Gastroesophageal sphincter (tissue), 4 donors: ENCODE measurements around the gene CASP2. TPM values are rescaled to one million over a fixed set of nuclear protein-coding genes. Genes with fewer than 3 reads are reported as not detected.
"Not testable (repeated sequence)": the region's sequence is repeated elsewhere in the genome, so short reads cannot be mapped to it uniquely, and the experiment has no call there.

Source experiments
- ATAC-seq: fragments of 150-250 bp; one replicate; pipeline ENCODE4 v1.9.1; 2016; ENCODE audit warnings: mild to moderate bottlenecking, moderate library complexity
- H3K27ac ChIP-seq, 4 donors: fragments of 200-600 bp; sonication (generic) in 3 of 4; 1 replicate in 3 of 4; 2 replicates in 1 of 4; pipeline ENCODE4 v1.5.1; 2016 to 2019
- H3K27me3 ChIP-seq: fragments of 200-600 bp; sonication (generic); one replicate; pipeline ENCODE4 v1.5.1; 2019
- H3K36me3 ChIP-seq, 2 donors: fragments of 200-600 bp; sonication (generic); one replicate each; pipeline ENCODE4 v1.5.1; 2019; ENCODE audit warnings: control low read depth in 1 of 2
- H3K4me1 ChIP-seq, 3 donors: fragments of 200-600 bp; sonication (generic); 1 replicate in 2 of 3; 2 replicates in 1 of 3; pipeline ENCODE4 v1.5.1; 2016 to 2019; ENCODE audit warnings: control low read depth in 2 of 3
- H3K4me3 ChIP-seq, 2 donors: fragments of 200-600 bp; sonication (generic); one replicate each; pipeline ENCODE4 v1.5.1; 2019; ENCODE audit warnings: mild to moderate bottlenecking in 1 of 2, moderate library complexity in 1 of 2
- H3K9me3 ChIP-seq, 3 donors: fragments of 200-600 bp; sonication (generic); one replicate each; pipeline ENCODE4 v1.5.1; 2017 to 2019; ENCODE audit warnings: control low read depth in 2 of 3
- EP300 ChIP-seq: sonication (generic); formaldehyde crosslinking; IDR thresholded peaks from one replicate; pipeline ENCODE4 v1.6.1; 2017; ENCODE audit warnings: antibody characterized with exemption, mild to moderate bottlenecking
- POLR2A ChIP-seq, 2 donors: fragments of 450-650 bp; IDR thresholded peaks; one replicate each; pipeline ENCODE4 v1.6.1; 2017; ENCODE audit warnings: antibody characterized with exemption in 2 of 2, mild to moderate bottlenecking in 2 of 2, moderate library complexity in 1 of 2
- POLR2AphosphoS5 ChIP-seq: sonication (generic); formaldehyde crosslinking; IDR thresholded peaks from one replicate; pipeline ENCODE4 v1.6.1; 2017; ENCODE audit warnings: antibody characterized with exemption
- WGBS, 2 donors: methylation state at CpG; one replicate each; pipeline ENCODE4 v1.1.5; 2018; ENCODE audit warnings: low coverage in 1 of 2; 5-methylcytosine and 5-hydroxymethylcytosine counted together
- total RNA-seq, 4 donors: library from RNA; depleted of rRNA; stranded (reverse); fragments of >200 nt; gene quantifications; one replicate each; pipeline ENCODE4 v1.1.0, GENCODE V29; 2016
- TF ChIP-seq, protein P1 (sequence below), 4 experiments: fragments of 200-600 bp in 2 of 4; fragments of 450-650 bp in 2 of 4; sonication (generic) in 1 of 4; IDR thresholded peaks; one replicate each; pipeline ENCODE4 v1.5.1; 2017 to 2019; ENCODE audit warnings: antibody characterized with exemption in 4 of 4, mild to moderate bottlenecking in 2 of 4, moderate library complexity in 2 of 4

Gene CASP2
- total RNA-seq, 4 donors from 2014 or later = 10.1 to 14.5 (median 13.6) TPM

DNA sequence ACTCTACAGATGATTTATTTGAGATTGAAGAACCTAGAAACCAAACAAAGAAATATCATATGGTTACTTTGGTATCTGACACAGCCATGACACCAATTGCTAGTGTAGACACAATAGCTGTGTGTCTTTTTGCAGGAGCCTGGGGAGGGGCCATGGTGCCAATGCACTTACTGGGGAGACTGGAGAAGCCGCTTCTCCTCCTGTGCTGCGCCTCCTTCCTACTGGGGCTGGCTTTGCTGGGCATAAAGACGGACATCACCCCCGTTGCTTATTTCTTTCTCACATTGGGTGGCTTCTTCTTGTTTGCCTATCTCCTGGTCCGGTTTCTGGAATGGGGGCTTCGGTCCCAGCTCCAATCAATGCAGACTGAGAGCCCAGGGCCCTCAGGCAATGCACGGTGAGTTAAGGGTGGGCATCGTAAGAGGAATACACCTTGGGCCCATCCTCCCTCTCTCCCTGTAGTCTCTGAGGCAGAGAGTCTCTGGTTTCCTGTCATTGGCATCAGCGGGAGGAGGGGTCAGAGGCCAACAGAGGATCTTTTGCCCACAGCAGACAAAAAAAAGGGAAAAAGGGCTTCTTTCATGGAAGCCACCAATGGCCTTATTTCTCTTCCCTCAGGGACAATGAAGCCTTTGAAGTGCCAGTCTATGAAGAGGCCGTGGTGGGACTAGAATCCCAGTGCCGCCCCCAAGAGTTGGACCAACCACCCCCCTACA is 2.2 kb upstream of the CASP2 start:
- TF ChIP-seq EP300 = no peak
- TF ChIP-seq POLR2AphosphoS5 = no peak
- TF ChIP-seq POLR2A (IDR thresholded peaks at IDR 0.05) = no peak
- TF ChIP-seq, protein P1, sequence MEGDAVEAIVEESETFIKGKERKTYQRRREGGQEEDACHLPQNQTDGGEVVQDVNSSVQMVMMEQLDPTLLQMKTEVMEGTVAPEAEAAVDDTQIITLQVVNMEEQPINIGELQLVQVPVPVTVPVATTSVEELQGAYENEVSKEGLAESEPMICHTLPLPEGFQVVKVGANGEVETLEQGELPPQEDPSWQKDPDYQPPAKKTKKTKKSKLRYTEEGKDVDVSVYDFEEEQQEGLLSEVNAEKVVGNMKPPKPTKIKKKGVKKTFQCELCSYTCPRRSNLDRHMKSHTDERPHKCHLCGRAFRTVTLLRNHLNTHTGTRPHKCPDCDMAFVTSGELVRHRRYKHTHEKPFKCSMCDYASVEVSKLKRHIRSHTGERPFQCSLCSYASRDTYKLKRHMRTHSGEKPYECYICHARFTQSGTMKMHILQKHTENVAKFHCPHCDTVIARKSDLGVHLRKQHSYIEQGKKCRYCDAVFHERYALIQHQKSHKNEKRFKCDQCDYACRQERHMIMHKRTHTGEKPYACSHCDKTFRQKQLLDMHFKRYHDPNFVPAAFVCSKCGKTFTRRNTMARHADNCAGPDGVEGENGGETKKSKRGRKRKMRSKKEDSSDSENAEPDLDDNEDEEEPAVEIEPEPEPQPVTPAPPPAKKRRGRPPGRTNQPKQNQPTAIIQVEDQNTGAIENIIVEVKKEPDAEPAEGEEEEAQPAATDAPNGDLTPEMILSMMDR (IDR thresholded peaks at IDR 0.05) = no peak
- Histone ChIP-seq H3K36me3 (no peaks in the 10 kb centered on the region), H3K4me1 (peaks cover 0 to 32% (median 14%) of the 10 kb centered on the region in 3 donors), H3K27ac (no peak overlapping the region), H3K9me3 (no peaks in the 10 kb centered on the region), H3K4me3 (no peak overlapping the region), H3K27me3 (no peaks in the 10 kb centered on the region)
- WGBS, 2 donors = 95 to 100% methylated on average over 1 to 8 of the region's 11 CpGs
- ATAC-seq = no peak

DNA sequence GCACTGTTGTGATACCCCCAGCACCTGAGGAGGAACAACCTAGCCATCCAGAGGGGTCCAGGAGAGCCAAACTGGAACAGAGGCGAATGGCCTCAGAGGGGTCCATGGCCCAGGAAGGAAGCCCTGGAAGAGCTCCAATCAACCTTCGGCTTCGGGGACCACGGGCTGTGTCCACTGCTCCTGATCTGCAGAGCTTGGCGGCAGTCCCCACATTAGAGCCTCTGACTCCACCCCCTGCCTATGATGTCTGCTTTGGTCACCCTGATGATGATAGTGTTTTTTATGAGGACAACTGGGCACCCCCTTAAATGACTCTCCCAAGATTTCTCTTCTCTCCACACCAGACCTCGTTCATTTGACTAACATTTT is 1.6 kb upstream of the CASP2 start:
- Histone ChIP-seq H3K4me3 (no peak overlapping the region), H3K27me3 (no peaks in the 10 kb centered on the region), H3K4me1 (peaks cover 0 to 37% (median 15%) of the 10 kb centered on the region in 3 donors), H3K9me3 (no peaks in the 10 kb centered on the region), H3K27ac (no peak overlapping the region), H3K36me3 (peaks cover 0 to under 1% of the 10 kb centered on the region in 2 donors)
- WGBS, 2 donors = 75 to 92% methylated on average over 1 to 5 of the region's 6 CpGs
- TF ChIP-seq POLR2AphosphoS5 (no peak), POLR2A (IDR thresholded peaks at IDR 0.05) (no peak), EP300 (no peak)
- TF ChIP-seq, protein P1 (IDR thresholded peaks at IDR 0.05) = no peak
- no peak for ATAC-seq

DNA sequence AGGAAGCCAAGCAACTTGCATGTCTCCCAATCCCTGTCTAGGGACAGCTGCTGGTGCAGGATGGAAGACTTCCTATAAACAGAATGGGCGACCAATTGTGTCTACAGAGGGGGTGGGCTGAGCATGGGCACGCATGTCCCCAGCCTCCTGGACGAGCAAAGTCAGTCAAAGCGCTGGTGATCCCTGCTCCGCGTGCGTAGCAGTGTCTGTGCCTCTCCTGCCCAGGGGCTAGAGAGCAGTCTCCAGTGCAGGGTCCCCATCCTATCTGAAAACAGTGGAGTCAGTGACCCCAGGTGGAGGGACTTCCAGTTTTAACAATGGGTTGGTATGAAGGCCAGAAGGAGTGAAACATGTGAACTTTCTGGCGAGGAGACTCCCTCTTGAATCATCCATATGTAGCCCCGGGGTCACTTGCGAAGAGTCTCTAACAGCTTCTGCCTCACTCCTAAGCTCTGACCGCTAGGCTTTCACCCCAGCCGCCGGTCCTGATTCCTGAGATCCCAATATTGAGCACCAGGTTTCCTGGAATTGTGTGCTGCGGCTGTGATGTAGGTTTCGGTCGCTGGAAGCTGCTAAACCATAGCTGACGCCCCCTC is 714 bp upstream of the CASP2 start:
- Histone ChIP-seq H3K4me1 (peaks cover 0 to 37% (median 15%) of the 10 kb centered on the region in 3 donors), H3K36me3 (peaks cover 0 to 10% of the 10 kb centered on the region in 2 donors), H3K27me3 (no peaks in the 10 kb centered on the region), H3K27ac (peak overlapping the region; percentile 5 to 92 (median 90)), H3K4me3 (peak overlapping the region; percentile 54 to 79), H3K9me3 (no peaks in the 10 kb centered on the region)
- no peak for ATAC-seq
- peak in 1 of 2 donors; percentile 13 for TF ChIP-seq POLR2A (IDR thresholded peaks at IDR 0.05)
- TF ChIP-seq EP300 = no peak
- 60 to 93% methylated on average over 7 to 8 of the region's 17 CpGs for WGBS, 2 donors

DNA sequence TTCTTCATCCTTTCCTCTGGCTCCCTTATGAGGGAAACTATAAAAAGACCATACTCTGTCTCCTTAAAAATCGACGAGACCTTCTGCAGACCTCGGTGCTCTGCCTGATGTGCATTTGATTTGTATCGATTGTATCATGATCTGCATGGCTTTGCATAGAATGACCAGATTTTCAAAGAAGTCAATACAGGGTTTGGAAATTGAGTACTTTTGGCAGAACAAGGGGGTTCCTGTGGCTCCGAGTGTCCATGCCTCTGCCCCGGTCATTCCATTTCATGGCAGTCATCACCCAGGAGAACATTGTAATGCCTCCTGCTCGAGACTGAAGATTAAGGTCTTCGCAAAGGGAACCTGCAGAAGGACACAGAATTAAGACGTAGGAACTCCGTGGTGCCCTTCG is 685 bp downstream of the CASP2 start:
- Histone ChIP-seq H3K36me3 (peaks cover 0 to 24% of the 10 kb centered on the region in 2 donors), H3K9me3 (no peaks in the 10 kb centered on the region), H3K4me3 (peak overlapping the region; percentile 54 to 79), H3K4me1 (peaks cover 0 to 37% (median 15%) of the 10 kb centered on the region in 3 donors), H3K27me3 (no peaks in the 10 kb centered on the region), H3K27ac (peak overlapping the region; percentile 45 to 92 (median 90))
- WGBS, 2 donors = 0% methylated on average over 7 to 11 of the region's 11 CpGs
- TF ChIP-seq EP300 (no peak), POLR2A (IDR thresholded peaks at IDR 0.05) (no peak)
- no peak for ATAC-seq

GRCh38 chr7:143289421-143289820 is 1.3 kb downstream of the CASP2 start:
- no peak for ATAC-seq
- WGBS, 2 donors = 18 to 33% methylated on average over 6 of the region's 6 CpGs
- Histone ChIP-seq H3K4me1 (peaks cover 0 to 37% (median 15%) of the 10 kb centered on the region in 3 donors), H3K27ac (peak overlapping the region in 3 of 4 donors; percentile 90 to 92 (median 91)), H3K9me3 (no peaks in the 10 kb centered on the region), H3K4me3 (peak overlapping the region; percentile 54 to 79), H3K27me3 (no peaks in the 10 kb centered on the region), H3K36me3 (peaks cover 2 to 30% of the 10 kb centered on the region in 2 donors)
- TF ChIP-seq POLR2A (IDR thresholded peaks at IDR 0.05) (no peak), POLR2AphosphoS5 (no peak), EP300 (no peak)
- TF ChIP-seq, protein P1 (IDR thresholded peaks at IDR 0.05) = no peak

DNA sequence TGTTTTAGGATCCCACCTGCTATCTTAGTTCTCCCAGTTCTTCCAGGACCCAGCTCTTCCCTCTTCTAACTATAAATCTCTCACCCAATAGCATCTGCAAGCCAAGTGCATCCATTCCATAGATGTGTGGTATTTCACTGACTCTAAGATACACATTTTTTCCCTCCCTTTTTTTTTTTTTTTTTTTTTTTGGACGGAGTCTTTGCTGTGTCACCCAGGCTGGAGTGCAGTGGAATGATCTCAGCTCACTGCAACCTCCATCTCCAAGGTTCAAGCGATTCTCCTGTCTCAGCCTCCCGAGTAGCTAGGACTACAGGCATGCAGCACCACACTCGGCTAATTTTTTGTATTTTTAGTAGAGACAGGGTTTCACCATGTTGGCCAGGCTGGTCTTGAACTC is 1.7 kb downstream of the CASP2 start:
- Histone ChIP-seq H3K36me3 (peaks cover 2 to 34% of the 10 kb centered on the region in 2 donors), H3K4me3 (peak overlapping the region in 1 of 2 donors; percentile 79), H3K4me1 (peaks cover 0 to 37% (median 15%) of the 10 kb centered on the region in 3 donors), H3K27ac (peak overlapping the region in 1 of 4 donors; percentile 91)
- not testable (repeated sequence) for H3K27me3 ChIP-seq, ATAC-seq, H3K9me3 ChIP-seq
- WGBS, 2 donors = 17 to 48% methylated on average over 1 to 3 of the region's 4 CpGs
